Aorta (tissue), 5 donors: ENCODE data around the gene OR8D4. TPM values are rescaled to one million over a fixed set of nuclear protein-coding genes. Genes with fewer than 3 reads are reported as not detected.
"Not testable (repeated sequence)": the region's sequence is repeated elsewhere in the genome, so short reads cannot be mapped to it uniquely, and the experiment has no call there.

Experiments
- ATAC-seq: fragments of 200-7000 bp; cut with Tn5 transposase; one replicate; pipeline ENCODE4 v1.9.1; 2022; ENCODE audit warnings: moderate library complexity; ENCODE audit not compliant: low FRiP score
- DNase-seq, 2 donors: peaks; one replicate each; pipeline ENCODE4 v3.0.0-alpha.2; 2020
- H3K27ac ChIP-seq, 2 donors: one replicate each; pipeline ENCODE4 v1.5.1; 2013; ENCODE audit warnings: low read length in 2 of 2, mild to moderate bottlenecking in 2 of 2, moderate library complexity in 2 of 2, control low read depth in 1 of 2, inconsistent platforms in 1 of 2, low read depth in 1 of 2
- H3K27me3 ChIP-seq, 2 donors: one replicate each; pipeline ENCODE4 v1.6.1; 2013; ENCODE audit warnings: control low read depth in 1 of 2, low read length in 1 of 2, mild to moderate bottlenecking in 1 of 2, moderate library complexity in 1 of 2; ENCODE audit not compliant: insufficient read depth in 2 of 2, control insufficient read depth in 1 of 2
- H3K36me3 ChIP-seq, 2 donors: one replicate each; pipeline ENCODE4 v1.6.1; 2013; ENCODE audit warnings: control low read depth in 1 of 2, low read length in 1 of 2, mild to moderate bottlenecking in 1 of 2; ENCODE audit not compliant: insufficient read depth in 2 of 2, control insufficient read depth in 1 of 2
- H3K4me1 ChIP-seq, 2 donors: one replicate each; pipeline ENCODE4 v1.6.1; 2013; ENCODE audit warnings: low read length in 2 of 2, control low read depth in 1 of 2, mild to moderate bottlenecking in 1 of 2, moderate library complexity in 1 of 2; ENCODE audit not compliant: insufficient read depth in 2 of 2, control insufficient read depth in 1 of 2
- H3K4me3 ChIP-seq, 2 donors: one replicate each; pipeline ENCODE4 v1.5.1; 2013; ENCODE audit warnings: low read length in 2 of 2, control low read depth in 1 of 2, mild to moderate bottlenecking in 1 of 2
- H3K9me3 ChIP-seq: one replicate; pipeline ENCODE4 v1.6.1; 2013; ENCODE audit warnings: mild to moderate bottlenecking, low read length; ENCODE audit not compliant: control insufficient read depth
- WGBS, 2 donors: extraction: QIAGEN DNeasy Blood & Tissue Kit; methylation state at CpG; one replicate each; pipeline ENCODE4 v1.1.7; 2013; 5-methylcytosine and 5-hydroxymethylcytosine counted together
- intact Hi-C, 2 donors: fragments of 100-400 bp; cut with DNase I; formaldehyde crosslinking; loops; one replicate each; pipeline versions ENCODE4 v1.14.2 to v1.15.0; 2022
- long read RNA-seq, 2 donors: library from polyadenylated mRNA; unstranded; transcript quantifications; one replicate each; pipeline ENCODE4 v2.0.0, GENCODE V29; 2020 to 2021
- polyA plus RNA-seq, 2 donors: library from polyadenylated mRNA; stranded (reverse); fragments of 200-250 nt; gene quantifications; one replicate each; pipeline ENCODE4 v1.2.3, GENCODE V29; 2013
- total RNA-seq, 2 donors: library from RNA; stranded (reverse); fragmentation: NEBNext Ultra II Directional; extraction: Animal tissue kit (Norgen Biotek cat#: 25700); gene quantifications; one replicate each; pipeline ENCODE4 v1.2.1, GENCODE V29; 2021
- donor health status: healthy with polysubstance abuse.
- donor health status: Bipolar disorder and iron deficiency.
- donor health status: DM: no; HTN: no; CAD: no.
- donor health status: DM: no; HTN: no; CAD: no.
- donor health status: DM: yes; HTN: yes; CAD: no.

The OR8D4 gene
- total RNA-seq = not detected
- not detected for polyA plus RNA-seq
- long read RNA-seq, donor 1 = 0 reads
- long read RNA-seq, donor 2 = 0 reads

GRCh38 chr11:123901867-123902266 lies at the start of gene OR8D4:
OR8D4 (plus strand) TSS chr11:123902167; CDS start chr11:123906432, 4,265 bp downstream.
- 83 to 84% methylated on average over 1 of the region's 1 CpG for WGBS, 2 donors

GRCh38 chr11:123852321-123852720 lies 49.6 kb upstream of the OR8D4 start:
- H3K27ac ChIP-seq = no peak overlapping the region
- no peak for DNase-seq
- H3K27me3 ChIP-seq = no peaks in the 10 kb centered on the region
- intact Hi-C loops = no loop called here
- H3K4me3 ChIP-seq = no peak overlapping the region
- no peaks in the 10 kb centered on the region for H3K36me3 ChIP-seq
- H3K4me1 ChIP-seq = no peaks in the 10 kb centered on the region
- ATAC-seq = no peak
- H3K9me3 ChIP-seq = no peaks in the 10 kb centered on the region

More at GRCh38 chr11:123901867-123902266, at the start of gene OR8D4:
- H3K4me3 ChIP-seq = no peak within 1 kb of the TSS
- intact Hi-C loops = no loop called here
- peaks cover 1% of the 10 kb centered on the region for H3K9me3 ChIP-seq
- ATAC-seq = no peak
- H3K27me3 ChIP-seq = peaks cover 0 to 2% of the 10 kb centered on the region in 2 donors
- DNase-seq = no peak
- no peak within 1 kb of the TSS for H3K27ac ChIP-seq
- no peaks in the 10 kb centered on the region for H3K4me1 ChIP-seq
- H3K36me3 ChIP-seq = no peaks in the 10 kb centered on the region

GRCh38 chr11:123853038-123853437 lies 48.9 kb upstream of the OR8D4 start:
- no peak for ATAC-seq
- H3K4me1 ChIP-seq = no peaks in the 10 kb centered on the region
- H3K27me3 ChIP-seq = no peaks in the 10 kb centered on the region
- H3K36me3 ChIP-seq = no peaks in the 10 kb centered on the region
- H3K27ac ChIP-seq = no peak overlapping the region
- no peaks in the 10 kb centered on the region for H3K9me3 ChIP-seq
- no peak for DNase-seq
- intact Hi-C loops = no loop called here
- WGBS, 2 donors = 87 to 93% methylated on average over 2 of the region's 2 CpGs
- no peak overlapping the region for H3K4me3 ChIP-seq

GRCh38 chr11:123856444-123856843 lies 45.5 kb upstream of the OR8D4 start:
- ATAC-seq (no peak), DNase-seq (no peak)
- no peaks in the 10 kb centered on the region for H3K27me3 ChIP-seq
- H3K4me1 ChIP-seq = no peaks in the 10 kb centered on the region
- no peak overlapping the region for H3K4me3 ChIP-seq
- no peak overlapping the region for H3K27ac ChIP-seq
- intact Hi-C loops = no loop called here
- no peaks in the 10 kb centered on the region for H3K9me3 ChIP-seq
- H3K36me3 ChIP-seq = no peaks in the 10 kb centered on the region
- 76 to 83% methylated on average over 2 of the region's 2 CpGs for WGBS, 2 donors

GRCh38 chr11:123859731-123860130 lies 42.2 kb upstream of the OR8D4 start:
- Histone ChIP-seq H3K36me3 (no peaks in the 10 kb centered on the region), H3K9me3 (no peaks in the 10 kb centered on the region), H3K27ac (no peak overlapping the region), H3K27me3 (no peaks in the 10 kb centered on the region), H3K4me1 (no peaks in the 10 kb centered on the region), H3K4me3 (no peak overlapping the region)
- ATAC-seq (no peak), DNase-seq (no peak)
- WGBS, 2 donors = 35 to 37% methylated on average over 2 of the region's 2 CpGs
- intact Hi-C loops = no loop called here

- WGBS, 2 donors = 20 to 21% methylated on average over 7 of the region's 7 CpGs
- H3K27me3 ChIP-seq, DNase-seq: not testable (repeated sequence)
Measured at GRCh38 chr11:123865293-123865692, 36.7 kb upstream of the OR8D4 start.

GRCh38 chr11:123867795-123868194 lies 34.2 kb upstream of the OR8D4 start:
- H3K9me3 ChIP-seq, H3K27ac ChIP-seq, ATAC-seq, H3K4me3 ChIP-seq, intact Hi-C loops, H3K27me3 ChIP-seq, H3K36me3 ChIP-seq, H3K4me1 ChIP-seq, DNase-seq: not testable (repeated sequence)
- 51 to 59% methylated on average over 9 of the region's 9 CpGs for WGBS, 2 donors

More at GRCh38 chr11:123865293-123865692, 36.7 kb upstream of the OR8D4 start:
- H3K27ac ChIP-seq, ATAC-seq, H3K4me3 ChIP-seq, H3K4me1 ChIP-seq, H3K36me3 ChIP-seq, intact Hi-C loops, H3K9me3 ChIP-seq: not testable (repeated sequence)

GRCh38 chr11:123880912-123881311 lies 21.1 kb upstream of the OR8D4 start:
- Histone ChIP-seq H3K9me3 (peaks cover 3% of the 10 kb centered on the region), H3K4me3 (no peak overlapping the region), H3K36me3 (no peaks in the 10 kb centered on the region), H3K27me3 (no peaks in the 10 kb centered on the region), H3K4me1 (no peaks in the 10 kb centered on the region), H3K27ac (no peak overlapping the region)
- WGBS, 2 donors = 89 to 90% methylated on average over 4 of the region's 4 CpGs
- DNase-seq (no peak), ATAC-seq (no peak)
- intact Hi-C loops = no loop called here

- H3K4me3 ChIP-seq = no peak within 1 kb of the TSS
- H3K27me3 ChIP-seq = no peaks in the 10 kb centered on the region
- ATAC-seq = no peak
- 71 to 85% methylated on average over 3 of the region's 3 CpGs for WGBS, 2 donors
- H3K4me1 ChIP-seq = no peaks in the 10 kb centered on the region
- intact Hi-C loops = no loop called here
- H3K36me3 ChIP-seq = no peaks in the 10 kb centered on the region
- peaks cover 3% of the 10 kb centered on the region for H3K9me3 ChIP-seq
- no peak for DNase-seq
- no peak within 1 kb of the TSS for H3K27ac ChIP-seq
Measured at GRCh38 chr11:123885570-123885969, 16.4 kb upstream of the OR8D4 start, which contains the start of gene TMEM225. TMEM225 (minus strand) TSS chr11:123885670; CDS start chr11:123885425, 245 bp downstream.
